GM18870 (cell line): ENCODE measurements around the gene ERCC6.

Experiments
- ATAC-seq: cut with Tn5 transposase; IDR thresholded peaks from one replicate; pipeline ENCODE4 v1.9.1; 2021; ENCODE audit warnings: moderate library complexity; ENCODE audit not compliant: unreplicated experiment

ERCC6 gene

DNA sequence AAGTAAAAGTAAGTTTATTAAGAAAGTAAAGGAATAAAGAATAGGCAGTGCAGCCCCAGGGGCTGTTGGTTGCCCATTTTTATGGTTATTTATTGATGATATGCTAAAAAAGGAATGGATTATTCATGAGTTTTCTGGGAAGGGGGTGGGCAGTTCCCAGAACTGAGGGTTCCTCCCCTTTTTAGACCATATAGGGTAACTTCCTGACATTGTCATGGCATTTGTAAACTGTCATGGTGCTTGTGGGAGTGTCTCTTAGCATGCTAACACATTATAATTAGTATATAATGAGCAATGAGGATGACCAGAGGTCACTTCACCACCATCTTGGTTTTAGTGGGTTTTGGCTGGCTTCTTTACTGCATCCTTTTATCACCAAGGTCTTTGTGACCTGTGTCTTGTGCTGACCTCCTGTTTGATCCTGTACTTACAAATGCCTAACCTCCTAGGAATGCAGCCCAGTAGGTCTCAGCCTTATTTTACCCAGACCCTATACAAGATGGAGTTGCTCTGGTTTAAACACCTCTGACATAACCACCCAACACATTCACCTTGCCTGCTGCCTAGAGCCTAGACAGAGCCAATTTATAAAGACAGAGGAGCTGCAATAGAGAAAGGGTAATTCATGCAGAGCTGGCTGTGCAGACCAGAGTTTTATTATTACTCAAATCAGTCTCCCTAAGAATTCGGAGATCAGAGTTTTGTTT is 10.9 kb upstream of the ERCC6 start:
- ATAC-seq = no peak

DNA sequence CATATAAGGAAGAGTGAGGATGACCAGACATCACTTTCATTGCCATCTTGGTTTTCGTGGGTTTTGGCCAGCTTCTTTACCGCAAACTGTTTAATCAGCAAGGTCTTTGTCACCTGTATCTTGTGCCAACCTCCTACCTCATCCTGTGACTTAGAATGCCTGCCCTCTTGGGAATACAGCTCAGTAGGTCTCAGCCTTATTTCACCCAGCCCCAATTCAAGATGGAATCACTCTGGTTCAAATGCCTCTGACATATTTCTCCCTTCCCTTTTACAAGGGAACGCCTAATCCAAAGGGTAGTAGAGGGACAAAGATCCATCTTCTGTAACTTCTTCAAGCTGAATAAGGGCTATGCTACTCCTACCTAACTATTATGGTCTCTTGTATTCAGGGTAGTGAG is 4.7 kb upstream of the ERCC6 start:
- ATAC-seq = no peak

DNA sequence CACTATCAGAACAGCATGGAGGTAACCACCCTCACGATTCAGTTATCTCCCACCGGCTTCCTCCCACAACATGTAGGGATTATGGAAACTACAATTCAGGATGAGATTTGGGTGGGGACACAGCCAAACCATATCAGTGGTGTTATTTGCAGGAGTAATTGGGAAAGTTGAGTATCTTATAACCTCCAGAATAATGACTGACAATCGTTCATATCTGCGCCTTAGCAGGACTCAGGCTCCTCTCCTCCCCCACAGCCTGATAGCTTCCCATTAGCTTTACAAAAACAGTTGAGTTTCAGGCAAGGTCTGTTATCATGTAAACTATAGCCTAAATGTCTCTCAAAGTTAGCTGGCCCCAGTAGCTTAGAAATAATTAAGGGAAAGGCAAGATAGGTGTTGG is 3.4 kb upstream of the ERCC6 start:
- ATAC-seq = no peak

DNA sequence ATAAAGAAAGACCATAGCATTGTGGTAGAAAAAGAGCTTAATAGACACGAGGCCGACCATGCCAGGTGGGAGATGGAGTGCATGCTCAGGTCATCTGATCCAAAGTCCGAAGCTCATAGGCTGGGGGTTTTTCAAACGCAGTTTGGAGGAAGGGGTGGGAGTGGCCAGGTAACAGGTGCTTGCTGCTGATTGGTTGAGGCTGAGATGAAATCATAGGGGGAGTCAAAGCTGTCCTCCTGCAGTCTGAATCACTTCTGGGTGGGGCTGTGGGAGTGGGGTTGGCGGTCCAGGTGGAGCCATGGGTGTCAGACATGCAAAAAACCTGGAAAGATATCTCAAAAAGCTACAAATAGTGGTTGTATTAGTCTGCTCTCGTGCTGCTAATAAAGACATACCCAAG is 2.8 kb upstream of the ERCC6 start:
- ATAC-seq = no peak

DNA sequence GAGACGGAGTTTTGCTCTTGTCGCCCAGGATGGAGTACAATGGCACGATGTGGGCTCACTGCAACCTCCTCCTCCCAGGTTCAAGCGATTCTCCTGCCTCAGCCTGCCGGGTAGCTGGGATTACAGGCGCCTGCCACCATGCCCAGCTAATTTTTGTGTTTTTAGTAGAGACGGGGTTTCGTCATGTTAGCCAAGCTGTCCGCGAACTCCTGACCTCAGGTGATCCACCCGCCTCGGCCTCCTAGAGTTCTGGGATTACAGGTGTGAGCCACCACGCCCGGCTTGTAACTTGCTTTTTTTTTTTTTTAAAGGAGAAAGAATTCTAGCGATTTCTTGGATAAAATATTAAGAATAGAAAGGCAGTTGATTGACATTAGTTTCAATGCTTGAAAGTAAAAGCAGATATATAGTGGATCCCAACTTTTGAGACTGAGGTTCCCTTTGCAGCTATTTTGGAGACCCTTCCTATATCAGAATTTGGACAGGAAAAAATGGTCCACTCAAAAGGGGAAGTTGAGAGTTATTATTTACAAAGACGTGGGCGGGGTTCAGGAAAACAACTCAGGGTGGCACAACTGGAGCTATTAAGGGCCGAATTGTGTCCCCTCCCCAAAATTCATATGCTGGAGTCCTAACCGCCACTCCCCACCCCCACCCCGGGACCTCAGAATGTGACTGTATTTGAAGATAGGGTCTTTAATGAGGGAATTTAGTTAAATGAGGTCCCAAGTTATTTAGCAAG is 1.3 kb upstream of the ERCC6 start:
- no peak for ATAC-seq

DNA sequence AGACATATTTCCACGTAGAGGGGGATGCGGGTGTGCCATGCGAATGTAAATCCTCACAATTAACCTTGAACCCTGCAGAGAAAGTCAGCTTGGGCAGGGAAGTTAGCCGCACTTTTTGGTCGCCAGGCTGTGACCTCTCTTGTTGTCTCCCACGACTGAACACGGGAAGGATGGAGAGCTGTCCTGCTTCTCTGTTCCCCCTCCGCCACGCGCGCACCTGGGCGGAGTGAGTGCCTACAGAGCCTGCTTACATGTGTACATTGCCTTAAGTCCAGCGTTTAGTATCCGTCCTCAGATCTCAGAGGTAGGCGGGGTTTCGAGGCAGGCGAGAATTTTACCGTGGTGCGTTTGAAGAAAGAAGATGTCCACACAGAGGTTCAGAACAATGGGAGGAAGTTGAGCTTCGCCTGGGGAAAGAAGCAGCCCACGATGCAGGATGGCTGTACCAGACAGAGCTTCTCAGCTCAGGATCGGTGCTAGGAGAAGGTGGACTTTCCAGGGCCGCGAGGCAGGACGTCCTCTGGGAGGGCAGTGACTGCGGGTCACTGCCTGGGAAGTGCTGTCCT is 482 bp upstream of the ERCC6 start:
- no peak for ATAC-seq

DNA sequence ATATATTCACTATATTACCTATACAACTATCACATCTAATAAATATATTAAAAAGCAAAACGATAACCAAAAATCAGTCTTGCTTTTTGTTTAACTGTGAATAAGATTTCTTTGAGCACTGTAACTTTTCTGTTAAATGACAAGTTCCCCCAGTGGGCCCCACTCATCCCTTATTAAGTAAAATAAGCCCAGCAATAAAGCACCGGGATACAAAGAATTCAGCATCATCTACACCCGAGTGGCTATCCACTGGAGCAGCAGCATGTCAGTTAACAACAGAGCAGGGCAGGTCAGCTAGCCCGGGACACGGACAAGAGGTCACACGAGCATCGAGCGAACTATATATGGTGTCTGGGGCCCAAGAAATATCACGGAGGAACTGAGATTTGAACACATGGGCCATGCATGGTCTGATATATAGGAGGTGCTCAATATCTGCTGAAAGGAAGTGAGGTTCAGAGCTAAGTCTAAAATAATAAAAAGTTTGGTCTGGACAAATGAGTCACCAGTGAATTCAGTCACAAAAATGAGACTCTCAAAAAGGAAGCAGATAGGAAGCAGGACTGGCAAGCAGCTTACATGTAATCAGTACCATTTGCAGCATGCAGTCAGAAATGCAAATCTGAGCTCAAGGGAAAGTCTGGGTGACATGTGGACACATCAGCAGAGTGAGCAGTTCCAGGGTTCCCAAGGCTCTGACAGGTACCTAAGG is 4.1 kb downstream of the ERCC6 start:
- ATAC-seq = peak; percentile 72

DNA sequence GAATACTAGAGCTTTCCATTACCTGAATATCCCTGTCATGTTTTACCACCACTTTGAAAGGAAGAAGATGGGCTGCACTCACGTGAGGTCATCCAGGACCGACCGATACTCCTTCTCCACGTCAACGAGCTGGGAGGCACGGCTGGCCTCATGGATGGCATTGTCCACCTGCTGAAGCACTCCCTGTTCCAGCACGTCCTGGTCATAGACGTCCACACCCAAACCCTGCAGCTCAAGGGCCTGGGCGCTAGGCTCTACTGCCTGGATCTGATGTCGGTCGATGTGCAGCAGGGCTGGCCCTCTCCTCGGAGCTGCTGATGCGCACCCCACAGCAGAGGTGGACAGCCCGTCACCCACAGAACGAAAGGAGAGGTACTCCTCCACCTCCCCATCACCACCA is 6.5 kb downstream of the ERCC6 start:
- ATAC-seq = no peak

DNA sequence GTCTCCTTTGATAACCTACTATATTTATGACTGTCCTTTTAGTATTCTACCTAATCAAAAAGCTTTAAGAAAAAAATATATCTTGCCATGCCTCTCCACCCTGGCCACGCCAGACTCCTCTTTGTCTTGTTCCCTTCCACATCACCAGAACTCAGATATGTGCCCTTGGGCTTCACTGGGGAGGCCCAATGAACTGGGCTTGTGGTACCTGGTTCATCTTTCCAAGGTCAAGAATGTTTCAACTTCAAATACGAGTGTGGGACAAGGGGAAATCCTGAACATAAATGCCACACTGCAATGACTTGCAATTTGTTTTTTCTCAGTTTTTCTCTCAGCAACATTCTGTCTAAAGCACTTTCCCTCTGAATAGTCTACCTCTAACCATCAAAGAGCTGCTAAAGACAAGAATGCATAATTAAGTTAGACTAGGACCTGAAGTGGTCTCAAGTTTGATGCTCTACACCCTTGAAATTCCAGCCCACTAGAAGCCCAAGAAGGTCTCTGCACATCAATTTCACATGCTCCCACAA is 9.9 kb downstream of the ERCC6 start:
- ATAC-seq = no peak

DNA sequence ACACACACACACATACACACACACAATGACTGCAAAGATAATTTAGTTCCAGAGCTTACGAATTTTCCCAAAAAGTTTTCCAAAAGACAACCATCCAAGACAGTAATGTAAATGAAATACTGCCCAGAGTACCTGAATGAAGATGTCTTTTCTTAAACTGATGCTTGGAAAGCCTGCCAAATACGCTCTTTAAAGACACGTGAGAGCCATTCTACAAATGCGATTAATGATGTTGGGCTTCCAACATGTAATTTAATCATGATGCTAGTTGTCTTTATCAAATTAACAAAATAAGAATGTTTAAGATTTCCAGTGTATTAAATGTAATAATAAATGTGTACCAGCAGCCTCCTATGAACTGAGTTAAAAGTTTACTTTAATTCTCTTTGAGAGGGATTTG is 11.1 kb downstream of the ERCC6 start:
- ATAC-seq = no peak

DNA sequence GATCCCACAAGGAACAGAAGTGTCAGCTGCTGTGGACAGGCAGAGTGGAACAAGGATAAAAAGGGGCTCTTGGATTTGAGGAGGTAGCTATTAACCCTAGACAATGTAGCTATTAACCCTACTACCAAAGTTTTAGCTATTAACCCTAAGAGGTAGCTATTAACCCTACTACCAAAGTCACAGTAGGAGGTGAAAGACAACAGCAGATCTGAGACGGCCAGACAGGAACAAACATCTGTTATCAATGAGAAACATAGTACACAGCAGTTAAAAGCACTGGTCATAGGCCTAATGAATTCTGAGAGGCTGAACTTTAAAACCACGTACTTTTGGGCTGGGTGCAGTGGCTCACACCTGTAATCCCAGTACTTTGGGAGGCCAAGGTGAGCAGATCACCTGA is 11.9 kb downstream of the ERCC6 start:
- no peak for ATAC-seq

DNA sequence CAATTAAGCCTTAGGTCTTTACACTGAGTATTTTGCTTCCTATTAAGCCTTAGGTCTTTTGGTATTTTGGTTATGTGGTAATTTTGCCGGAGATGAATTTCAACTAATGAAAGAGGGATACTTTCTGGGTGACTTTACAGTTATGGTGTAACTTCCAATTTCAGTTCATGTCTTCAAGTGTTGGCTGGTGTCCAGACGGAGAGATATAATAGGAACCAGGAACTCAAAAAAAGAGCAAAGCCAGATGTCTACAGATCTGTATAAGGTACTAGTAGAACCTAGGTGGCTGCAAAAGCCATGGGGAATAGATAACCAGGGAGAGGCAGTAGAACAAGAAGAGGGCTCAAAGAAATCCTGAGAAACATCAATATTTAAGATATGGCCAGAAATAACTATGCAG is 12.3 kb downstream of the ERCC6 start:
- no peak for ATAC-seq

DNA sequence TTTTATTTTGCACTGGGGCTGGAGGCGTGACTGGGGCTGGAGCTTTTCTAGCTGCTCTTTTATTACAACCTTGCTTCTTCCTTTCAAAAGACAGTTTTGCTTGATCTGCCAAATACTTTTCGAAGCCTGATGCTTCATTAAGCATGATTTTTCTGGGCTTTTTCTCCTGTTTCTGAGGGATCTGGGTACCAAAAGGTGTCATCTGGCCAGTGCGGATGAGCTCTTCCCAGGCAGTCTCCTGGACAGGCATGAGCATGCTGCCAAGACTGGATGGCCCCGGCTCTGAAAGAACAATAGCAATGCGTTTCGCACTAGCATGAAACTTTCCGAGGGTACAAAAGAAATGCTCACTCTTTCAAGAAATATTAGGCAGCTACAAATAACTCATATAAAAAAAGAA is 14.4 kb downstream of the ERCC6 start:
- ATAC-seq = no peak

DNA sequence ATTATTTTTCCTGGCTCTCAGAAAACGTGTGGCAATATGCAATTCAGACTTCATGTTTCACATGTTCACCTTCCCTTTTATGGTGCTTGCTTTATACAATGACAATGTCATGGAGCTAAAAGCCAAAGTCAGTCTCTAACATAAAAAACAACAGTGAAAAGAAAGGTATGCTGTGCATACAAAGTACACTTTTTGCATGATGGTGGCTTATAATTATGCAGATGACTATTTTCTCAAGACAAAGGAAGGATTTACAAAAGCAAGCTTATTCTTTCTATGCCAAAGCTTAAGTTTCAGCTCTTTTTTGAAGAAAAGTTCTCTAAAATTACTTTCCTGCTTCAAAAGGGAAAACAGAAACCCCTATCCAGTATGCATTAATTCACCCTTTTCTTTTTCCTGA is 15.6 kb downstream of the ERCC6 start:
- no peak for ATAC-seq

DNA sequence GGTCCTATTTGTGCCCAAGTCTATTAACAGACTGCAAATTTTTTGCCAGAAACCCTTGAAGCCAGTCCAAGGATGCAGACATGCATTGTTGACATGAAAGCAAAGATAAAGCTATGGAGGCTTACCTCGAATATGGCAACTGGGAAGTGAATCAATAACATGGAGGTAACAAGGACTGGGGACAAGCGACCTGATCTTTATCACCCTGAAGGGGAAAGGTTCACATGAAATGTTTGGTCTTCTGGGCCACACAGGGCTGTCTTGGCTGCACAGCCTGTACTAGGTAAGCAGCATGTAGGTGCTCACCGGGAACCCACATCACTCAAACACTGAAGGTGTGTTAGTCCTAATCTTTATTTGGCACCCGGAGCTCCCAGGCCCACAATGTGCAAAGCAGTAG is 17.9 kb downstream of the ERCC6 start:
- no peak for ATAC-seq

DNA sequence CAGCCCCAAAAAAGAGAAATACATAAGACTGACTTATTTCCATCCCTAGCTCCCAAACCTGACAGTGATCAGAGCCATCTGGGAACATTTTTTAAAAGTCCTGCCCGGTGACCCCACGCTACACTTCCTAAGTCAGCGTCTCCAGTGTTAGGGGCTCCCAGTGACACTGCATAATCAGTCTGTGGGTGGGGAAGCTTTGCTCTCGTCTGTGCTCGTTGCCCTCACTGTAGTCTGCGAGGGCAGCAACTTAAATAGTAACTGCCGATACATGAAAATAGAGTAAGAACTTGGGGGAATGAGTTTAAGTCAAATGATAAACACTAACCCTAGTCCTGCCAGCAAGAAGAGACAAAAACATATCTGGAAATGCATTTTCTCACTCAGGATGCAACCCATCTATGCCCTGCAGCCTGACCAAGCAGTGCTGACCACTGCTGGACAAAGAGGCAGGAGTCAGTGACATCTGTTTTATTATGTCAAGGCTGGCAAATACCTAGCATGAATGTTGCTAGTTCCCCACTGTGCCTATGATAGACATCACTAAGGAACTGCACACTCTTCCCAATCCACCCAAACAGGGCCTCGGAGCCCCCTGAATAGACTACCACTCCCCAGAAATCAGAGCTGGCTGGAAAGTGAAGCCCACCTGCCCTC is 18.7 kb downstream of the ERCC6 start:
- ATAC-seq = no peak

DNA sequence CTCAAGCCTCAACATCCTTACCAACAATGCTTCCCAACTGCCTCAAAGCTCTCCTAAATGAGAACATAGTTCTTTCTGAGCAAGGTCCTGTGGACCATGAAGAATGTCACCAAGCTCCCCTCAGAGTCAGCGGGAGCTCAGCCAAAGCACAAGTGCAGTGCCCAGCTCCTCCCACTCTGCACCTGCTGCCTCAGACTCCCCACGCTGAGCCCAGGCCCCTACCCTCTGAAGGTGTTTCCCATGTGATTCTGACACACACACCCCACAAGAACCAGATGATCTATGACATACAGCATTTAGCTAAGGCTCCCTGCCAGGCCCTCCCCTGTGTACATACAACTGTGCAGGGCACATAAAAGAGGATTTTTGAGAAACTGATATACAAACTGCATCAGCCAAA is 19.2 kb downstream of the ERCC6 start:
- ATAC-seq = no peak

DNA sequence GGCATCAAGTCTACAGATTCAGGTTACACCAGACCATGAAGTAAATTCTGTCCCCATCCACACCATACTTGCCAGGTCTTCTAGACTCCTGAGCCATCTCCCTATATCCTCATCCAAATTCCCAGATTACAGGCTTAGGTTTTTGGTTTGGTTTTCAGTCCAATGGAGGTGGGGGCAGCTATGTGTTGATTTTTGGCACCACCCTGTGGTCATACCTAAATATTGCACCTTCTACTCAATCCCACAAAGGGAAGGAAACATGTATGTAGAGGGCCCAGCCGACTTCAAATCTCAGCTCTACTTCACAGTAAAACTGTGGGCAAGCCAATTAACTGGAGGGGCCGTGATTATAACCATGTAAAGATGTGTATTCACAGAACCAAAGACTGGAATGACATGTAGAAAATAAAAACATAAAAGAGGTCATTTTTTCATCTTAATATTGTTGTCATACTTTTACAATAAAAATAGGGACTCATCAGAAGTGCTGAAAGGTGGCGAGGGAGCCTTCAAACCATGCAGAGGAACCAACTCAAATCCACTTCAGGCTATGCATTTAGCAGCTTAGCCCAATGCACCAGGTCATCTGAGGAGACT is 19.8 kb downstream of the ERCC6 start:
- no peak for ATAC-seq

DNA sequence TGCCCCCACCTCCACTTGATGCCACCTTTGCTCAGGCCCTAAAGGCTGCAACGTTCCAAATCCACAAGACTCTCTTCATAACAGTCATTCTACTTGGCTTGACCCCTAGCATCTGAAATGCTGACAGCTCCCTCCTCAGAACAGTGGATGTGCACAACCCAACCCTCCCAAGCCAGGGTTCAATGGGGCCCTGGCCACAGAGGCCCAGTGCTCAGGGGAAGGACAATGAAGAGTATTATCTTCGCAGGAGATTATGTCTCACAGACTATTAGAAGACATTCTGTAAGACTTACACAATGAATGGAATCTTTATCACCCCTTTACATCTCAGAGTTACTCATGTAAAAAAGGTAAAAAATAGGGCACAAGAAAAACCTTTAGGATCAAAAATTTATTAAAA is 20.4 kb downstream of the ERCC6 start:
- ATAC-seq = no peak

DNA sequence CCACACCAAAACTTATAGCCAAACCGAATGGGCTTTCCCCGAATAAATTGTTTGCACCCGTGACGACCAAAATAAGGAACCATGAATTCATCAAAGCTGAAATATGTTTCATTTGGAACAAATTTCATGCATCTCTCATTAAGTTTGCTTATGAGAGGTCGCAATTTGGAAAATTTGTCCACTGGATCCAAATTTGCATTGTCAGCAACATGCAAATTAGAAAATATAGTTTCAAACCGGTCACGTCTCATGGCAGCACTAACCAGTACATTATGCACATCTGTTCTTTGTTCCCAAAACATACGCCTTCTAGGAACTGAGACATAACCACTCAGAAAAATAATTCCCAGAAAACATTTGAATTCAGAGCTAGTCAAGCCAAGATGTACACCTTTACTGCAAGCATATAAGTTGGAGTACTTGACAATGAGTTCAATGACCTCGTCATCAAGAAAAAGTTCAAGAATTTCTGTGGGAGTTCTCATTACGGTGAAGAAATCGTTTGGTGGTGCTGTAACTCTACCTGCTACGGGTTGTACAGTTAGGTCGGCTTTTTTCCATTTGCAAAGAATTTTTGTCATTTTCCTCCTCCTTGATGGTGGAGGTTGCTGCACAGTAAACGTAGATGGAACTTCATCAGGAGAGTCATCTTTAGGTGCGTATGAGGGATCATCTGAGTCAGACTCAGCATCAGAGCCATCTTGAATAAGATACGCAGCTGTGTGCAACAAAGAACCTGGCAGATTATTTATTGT is 22.5 kb downstream of the ERCC6 start:
- no peak for ATAC-seq
